ENCODE data around the gene SCT.

The SCT gene

GRCh38 chr11:601573-602245, 25.3 kb downstream of the SCT start:
- DNase-seq (ENCODE audit: low read depth): no peak
- no peak for TF ChIP-seq CTCF (IDR thresholded peaks at IDR 0.05; ENCODE audit: insufficient read depth, low read depth, low read length, missing control alignments)
- no peak overlapping the region for H3K4me3 ChIP-seq (ENCODE audit: low read length)

DNA sequence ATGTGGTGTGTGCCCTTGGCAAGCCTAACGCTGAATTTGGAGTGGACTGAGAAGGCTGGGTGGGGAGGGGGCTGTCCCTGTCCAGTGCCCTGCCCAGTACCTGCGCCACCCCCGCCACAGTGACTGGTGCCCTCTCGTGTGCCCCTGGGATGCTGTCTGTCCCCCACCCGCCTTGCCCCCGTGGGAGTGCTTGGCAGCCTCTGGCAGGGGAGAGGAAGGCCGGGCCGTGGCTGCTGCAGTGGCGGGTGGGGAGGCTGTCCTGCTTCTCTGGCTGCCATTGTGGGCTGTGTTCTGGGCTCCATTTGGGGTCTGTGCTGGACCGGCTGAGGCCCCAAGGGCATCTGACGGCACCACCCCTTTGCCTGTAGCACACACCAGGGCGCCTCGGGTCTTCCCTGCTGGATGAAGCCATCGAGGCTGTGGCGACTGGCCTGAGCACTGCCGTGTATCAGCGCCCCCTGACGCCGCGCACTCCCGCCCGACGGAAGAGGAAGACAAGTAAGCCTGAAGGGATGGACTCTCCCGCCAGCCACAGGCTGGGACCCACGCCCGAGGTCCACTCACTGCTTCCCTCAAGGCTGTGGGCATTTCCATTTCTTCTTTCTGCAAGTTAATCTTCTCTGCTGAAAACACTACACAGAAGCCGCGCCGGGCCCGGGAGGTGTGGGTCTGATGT, 28.8 kb downstream of the SCT start:
- TF ChIP-seq CTCF (IDR thresholded peaks at IDR 0.05; ENCODE audit: insufficient read depth, low read depth, low read length, missing control alignments): no peak
- no peak for DNase-seq (ENCODE audit: low read depth)
- no peak overlapping the region for H3K4me3 ChIP-seq (ENCODE audit: low read length)

GRCh38 chr11:597166-597725, 29.7 kb downstream of the SCT start:
- H3K4me3 ChIP-seq (ENCODE audit: low read length): no peak overlapping the region
- no peak for DNase-seq (ENCODE audit: low read depth)
- TF ChIP-seq CTCF (IDR thresholded peaks at IDR 0.05; ENCODE audit: insufficient read depth, low read depth, low read length, missing control alignments): no peak

GRCh38 chr11:596374-596773, 30.6 kb downstream of the SCT start:
- H3K4me3 ChIP-seq (ENCODE audit: low read length): no peak overlapping the region
- DNase-seq (ENCODE audit: low read depth): no peak
- no peak for TF ChIP-seq CTCF (IDR thresholded peaks at IDR 0.05; ENCODE audit: insufficient read depth, low read depth, low read length, missing control alignments)

DNA sequence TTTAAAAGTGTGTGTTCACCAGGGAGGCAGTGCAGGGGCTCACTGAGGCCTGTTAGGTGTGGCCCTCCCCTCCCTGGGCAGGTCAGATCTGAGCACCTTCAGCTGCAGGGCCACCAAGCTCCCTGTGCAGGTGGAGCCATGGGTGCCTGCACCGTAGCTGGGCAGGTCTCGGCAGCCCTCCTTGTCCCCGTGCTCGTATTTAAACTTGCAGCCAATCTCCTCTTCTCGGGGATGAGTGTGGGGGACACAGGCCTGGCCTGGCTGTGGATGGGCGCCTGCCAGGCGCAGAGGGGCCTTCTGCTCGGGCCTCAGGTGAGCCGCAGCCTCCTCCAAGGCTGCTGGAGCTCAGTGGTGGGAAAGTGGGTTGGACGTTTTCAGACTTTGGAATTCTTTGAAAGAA, 31.6 kb downstream of the SCT start:
- no peak for DNase-seq (ENCODE audit: low read depth)
- no peak overlapping the region for H3K4me3 ChIP-seq (ENCODE audit: low read length)
- no peak for TF ChIP-seq CTCF (IDR thresholded peaks at IDR 0.05; ENCODE audit: insufficient read depth, low read depth, low read length, missing control alignments)

DNA sequence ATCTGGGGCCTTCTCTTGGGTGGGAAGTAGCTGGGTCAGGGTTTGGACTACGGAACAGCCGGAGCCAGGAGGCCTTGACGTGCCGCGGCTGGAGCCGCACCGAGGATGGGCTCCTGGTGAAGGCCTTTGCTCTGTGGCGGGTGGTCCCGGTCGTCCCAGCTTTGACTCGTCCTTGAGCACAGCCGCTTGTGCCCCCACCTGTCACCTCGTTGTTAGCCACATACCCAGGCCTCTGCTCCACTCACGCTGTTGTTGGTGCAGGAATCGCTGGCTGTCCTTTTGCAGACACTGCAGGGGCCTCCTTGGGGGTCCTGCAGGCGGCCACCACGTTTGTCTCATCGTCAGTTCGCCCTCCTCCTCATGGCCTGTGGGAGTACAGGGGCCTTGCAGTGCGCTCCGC, 33.6 kb downstream of the SCT start:
- H3K4me3 ChIP-seq (ENCODE audit: low read length): no peak overlapping the region
- no peak for TF ChIP-seq CTCF (IDR thresholded peaks at IDR 0.05; ENCODE audit: insufficient read depth, low read depth, low read length, missing control alignments)
- no peak for DNase-seq (ENCODE audit: low read depth)

Measured in epithelial cell of esophagus (primary cell).